Germinal center (tissue), 1 donor: ENCODE data around the gene OPRM1.
"Not testable (repeated sequence)": the region's sequence is repeated elsewhere in the genome, so short reads cannot be mapped to it uniquely, and the experiment has no call there.

Source experiments
- DNase-seq: peaks from one replicate; pipeline ENCODE4 v3.0.0; 2012; ENCODE audit warnings: mixed read lengths, low spot score

Gene OPRM1

GRCh38 chr6:154039231-154039842 is at the start of gene OPRM1:
TSS of gene OPRM1 (plus strand) at chr6:154039240. CDS start at chr6:154039545, 305 bp downstream.
- no peak for DNase-seq

DNA sequence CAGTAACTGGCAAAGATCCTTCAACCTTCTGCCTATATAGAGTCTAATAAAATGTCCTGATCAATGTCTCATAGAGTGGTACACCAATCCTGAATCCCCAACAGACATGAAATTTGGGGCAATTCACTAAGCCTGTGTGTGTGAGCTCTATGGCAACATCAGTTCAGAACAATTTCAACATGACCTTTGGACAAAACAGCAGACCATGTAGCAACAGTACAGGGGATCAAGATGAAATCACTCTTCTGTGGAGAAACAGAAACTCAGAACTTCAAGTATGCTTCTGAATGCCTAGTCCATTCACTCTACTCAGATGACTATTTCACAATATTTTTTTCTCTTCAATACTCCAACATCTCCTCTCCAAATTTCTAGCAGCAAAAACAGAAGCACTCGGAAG is 49.1 kb upstream of the OPRM1 start:
- no peak for DNase-seq

- DNase-seq, result no peak
Measured at GRCh38 chr6:153994004-153994403, 45.0 kb upstream of the OPRM1 start.

DNA sequence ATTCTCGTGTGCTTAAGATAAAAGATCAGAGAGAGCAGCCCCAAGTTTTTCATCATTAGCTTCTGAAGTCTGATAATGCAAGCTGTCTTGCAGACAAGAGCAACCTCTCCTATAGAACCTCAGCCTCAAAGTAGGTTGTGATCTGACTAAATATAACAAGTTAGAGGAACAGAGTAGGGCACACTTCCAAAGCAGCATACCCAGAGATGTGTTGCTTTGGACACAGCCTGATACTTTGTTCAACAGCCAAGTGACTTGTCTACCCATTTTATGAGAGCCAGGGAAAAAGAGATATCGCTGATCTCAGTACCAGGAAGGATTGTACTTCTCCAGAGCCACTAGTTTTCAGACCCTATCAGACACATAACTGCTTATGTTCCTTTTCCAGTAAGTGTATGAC is 44.2 kb upstream of the OPRM1 start:
- no peak for DNase-seq

GRCh38 chr6:153997221-153997620 is 41.8 kb upstream of the OPRM1 start:
- no peak for DNase-seq

- DNase-seq, result no peak
Measured at GRCh38 chr6:154001494-154002285, 37.4 kb upstream of the OPRM1 start.

GRCh38 chr6:154002894-154003293 is 36.1 kb upstream of the OPRM1 start:
- DNase-seq, result no peak

GRCh38 chr6:154010371-154010770 is 28.7 kb upstream of the OPRM1 start:
- no peak for DNase-seq

DNA sequence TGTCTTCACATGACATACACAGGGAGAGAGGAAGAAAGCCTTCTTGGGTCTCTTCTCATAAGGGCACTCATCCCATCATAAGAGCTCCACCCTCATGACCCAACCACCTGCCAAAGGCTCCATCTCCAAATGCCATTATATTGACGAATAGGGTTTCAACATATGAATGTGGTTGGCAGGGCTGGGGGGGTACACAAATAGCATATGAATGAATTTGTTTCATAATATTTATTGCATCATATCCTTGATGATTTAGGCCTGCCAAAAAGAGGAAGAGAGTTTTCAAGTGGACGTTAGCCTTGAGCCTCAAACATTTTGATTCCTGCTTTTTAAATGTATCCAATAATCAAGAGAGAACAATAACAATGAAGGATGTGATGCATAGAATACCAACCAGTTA is 26.2 kb upstream of the OPRM1 start:
- no peak for DNase-seq

DNA sequence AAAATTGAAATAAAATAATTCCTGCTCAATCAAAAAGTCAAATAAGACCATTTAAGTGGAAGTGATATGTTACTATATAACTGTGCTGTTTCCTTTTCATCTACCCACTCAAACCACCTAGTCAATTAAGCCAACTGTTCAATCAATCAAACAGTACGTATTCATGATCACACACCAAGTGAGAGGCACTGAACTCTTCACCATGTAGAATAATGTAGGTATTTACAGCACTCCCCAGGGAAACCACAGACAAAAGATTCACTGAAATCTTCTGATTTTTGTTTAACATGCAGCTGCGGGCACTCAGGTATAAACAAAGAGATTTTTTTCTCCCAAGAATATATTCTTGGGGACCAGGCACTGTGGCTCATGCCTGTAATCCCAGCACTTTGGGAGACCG is 21.3 kb upstream of the OPRM1 start:
- no peak for DNase-seq

- DNase-seq, result no peak
Measured at GRCh38 chr6:154030646-154031045, 8.4 kb upstream of the OPRM1 start.

DNA sequence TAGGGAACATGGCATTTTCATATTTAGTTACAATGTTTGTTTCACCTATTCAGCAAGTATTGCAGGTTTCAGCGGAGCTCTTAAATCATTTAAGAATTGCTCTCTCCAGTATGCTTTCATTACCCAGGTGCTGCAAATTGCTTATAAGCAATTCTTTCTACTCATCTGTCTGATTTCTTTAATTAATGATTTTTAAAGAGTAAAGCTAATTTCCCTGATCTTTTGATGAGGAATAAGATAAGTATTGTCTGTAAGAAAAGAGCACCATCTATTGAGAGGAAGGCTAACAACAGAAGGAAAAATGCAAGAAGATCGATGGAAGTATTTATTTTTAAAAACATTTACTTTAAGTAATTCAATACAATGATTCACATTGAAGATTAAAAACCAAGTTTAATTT is 2.0 kb downstream of the OPRM1 start:
- no peak for DNase-seq

- DNase-seq, result no peak
Measured at GRCh38 chr6:154053141-154053540, 14.1 kb downstream of the OPRM1 start.

GRCh38 chr6:154056536-154056935 is 17.5 kb downstream of the OPRM1 start:
- no peak for DNase-seq

DNA sequence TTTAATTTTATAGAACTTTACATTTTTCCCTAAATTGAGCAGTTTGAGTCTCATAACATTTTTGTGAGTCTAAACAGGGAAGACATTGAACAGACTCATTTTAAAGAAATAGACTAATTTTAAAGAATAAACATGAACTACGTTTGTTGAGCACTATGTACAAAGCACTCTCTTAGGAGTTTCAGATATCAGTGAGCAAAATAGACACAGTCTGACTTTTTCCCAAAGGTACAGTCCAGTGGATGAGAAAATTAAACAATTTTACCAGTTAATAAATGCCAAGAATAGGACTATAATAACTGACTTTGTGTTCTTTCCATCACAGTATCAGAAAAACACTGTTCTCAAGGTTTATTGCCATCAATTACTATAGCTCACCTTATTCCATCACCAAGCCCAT is 18.1 kb downstream of the OPRM1 start:
- no peak for DNase-seq

DNA sequence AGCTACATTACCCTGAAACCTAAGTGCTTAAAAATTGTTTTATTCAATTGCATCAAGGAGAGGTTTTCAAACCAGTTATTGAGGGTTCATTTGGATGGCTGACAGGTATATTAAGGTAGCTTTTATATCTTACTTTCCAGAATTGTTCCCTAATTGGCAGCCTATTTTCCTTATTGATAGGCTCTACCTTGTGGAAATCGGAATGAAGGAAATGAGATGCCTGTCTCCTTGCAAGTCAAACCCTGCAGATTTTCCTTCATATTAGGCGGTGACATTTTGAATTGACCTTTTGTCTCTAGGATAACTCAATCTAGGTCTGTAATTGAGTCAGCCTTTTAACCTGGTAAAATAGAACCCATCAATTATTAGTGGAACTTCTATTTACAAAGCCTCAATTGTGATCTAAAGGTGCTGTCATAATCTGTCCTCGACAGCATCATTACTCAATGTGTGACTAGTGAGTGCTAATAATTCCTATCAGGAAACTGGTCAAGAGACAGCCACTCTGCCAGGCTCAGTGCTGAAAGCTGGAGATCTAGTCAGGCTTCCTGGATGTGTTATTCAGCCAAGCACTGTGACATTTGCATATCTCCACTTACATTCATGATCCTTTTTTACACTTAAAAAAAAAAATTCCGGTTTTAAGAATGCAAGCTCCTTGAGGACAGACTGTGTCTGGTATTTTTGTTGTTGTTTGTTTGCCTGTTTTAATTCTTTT is 20.1 kb downstream of the OPRM1 start:
- no peak for DNase-seq

GRCh38 chr6:154060076-154060475 is 21.0 kb downstream of the OPRM1 start:
- no peak for DNase-seq

DNA sequence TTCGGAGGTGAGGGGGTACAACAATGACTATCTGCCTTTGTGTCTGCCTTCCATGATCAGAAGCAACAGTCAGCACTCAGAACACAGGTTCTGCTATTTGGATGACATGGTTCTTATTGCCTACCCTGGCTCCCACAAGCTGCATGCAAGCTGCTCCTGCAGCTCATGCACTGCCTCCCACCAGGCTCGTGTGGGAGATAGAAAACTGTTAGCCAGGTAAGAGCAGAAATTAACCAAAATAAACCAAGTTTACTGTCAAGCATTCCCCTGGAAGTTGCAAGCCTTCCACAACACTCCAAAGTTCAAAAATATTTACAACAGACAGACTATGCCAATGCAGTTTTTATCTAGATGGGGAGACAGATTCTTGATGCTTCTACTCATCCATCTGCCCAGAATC is 31.0 kb downstream of the OPRM1 start:
- DNase-seq, result no peak

- no peak for DNase-seq
Measured at GRCh38 chr6:154070657-154071056, 31.6 kb downstream of the OPRM1 start.

DNA sequence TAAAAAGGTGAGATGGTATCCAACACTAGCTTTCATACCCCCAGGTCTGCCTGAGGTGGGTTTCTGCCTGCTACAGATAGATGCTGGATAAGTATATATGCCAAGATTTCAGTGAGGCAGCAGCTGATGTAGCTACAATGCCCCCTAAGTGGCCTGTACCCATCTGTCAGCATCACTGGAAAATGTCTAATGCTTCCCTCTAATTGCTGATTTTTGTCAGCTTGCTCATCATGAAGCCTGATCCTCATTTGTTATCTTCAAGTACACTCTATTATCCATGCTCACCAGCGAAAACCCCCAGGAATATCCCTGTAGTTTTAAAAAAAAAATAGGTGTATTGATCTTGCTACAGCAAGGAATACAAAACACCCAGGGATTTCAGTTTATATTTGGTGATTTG is 32.2 kb downstream of the OPRM1 start:
- DNase-seq, result no peak

DNA sequence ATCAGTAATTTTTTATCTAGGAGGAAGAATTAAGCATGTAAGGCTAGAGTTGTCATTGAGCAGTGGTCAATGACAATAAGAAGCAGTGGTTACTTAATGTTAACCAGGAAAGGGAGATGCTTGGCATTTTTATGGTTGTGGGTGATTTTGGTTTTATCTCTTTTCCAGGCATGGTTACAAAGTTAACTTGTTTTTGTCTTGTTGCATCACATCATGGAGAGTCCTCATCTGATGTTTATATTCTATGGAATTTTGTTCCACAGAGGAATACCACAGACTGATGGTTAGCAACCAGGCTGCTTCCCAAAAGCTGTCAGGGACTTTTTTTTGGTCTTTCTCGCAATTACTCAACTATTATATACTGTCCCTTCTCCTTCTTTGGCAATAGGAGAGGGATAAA is 32.7 kb downstream of the OPRM1 start:
- no peak for DNase-seq

- DNase-seq, result not testable (repeated sequence)
Measured at GRCh38 chr6:154078596-154078995, 39.6 kb downstream of the OPRM1 start.
